ENCODE data around the gene BAK1. TPM values are rescaled to one million over a fixed set of nuclear protein-coding genes. Genes with fewer than 3 reads are reported as not detected.
"Not testable (repeated sequence)": the region's sequence is repeated elsewhere in the genome, so short reads cannot be mapped to it uniquely, and the experiment has no call there.

BAK1 gene
- total RNA-seq, 2 donors from 2014 or later: 13.8 to 14.0 TPM

DNA sequence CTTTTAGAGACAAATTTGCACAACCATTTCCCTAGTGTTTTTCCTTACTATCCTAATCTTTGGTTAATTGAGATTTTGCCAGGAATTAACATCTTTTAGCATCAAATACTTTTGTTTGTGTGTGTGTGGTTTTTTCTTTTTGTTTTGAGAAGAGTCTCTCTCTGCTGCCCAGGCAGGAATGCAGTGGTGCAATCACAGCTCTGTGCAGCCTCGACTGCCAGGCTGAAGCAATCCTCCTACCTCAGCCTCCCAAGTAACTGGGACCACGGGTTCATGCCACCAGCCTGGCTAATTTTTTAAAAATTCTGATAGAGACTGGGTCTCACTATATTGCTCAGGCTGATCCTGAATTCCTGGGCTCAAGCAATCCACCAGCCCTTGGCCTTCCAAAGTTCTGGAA, 28.5 kb downstream of the BAK1 start:
- DNase-seq (ENCODE audit: low spot score): no peak
- TF ChIP-seq, protein P1, sequence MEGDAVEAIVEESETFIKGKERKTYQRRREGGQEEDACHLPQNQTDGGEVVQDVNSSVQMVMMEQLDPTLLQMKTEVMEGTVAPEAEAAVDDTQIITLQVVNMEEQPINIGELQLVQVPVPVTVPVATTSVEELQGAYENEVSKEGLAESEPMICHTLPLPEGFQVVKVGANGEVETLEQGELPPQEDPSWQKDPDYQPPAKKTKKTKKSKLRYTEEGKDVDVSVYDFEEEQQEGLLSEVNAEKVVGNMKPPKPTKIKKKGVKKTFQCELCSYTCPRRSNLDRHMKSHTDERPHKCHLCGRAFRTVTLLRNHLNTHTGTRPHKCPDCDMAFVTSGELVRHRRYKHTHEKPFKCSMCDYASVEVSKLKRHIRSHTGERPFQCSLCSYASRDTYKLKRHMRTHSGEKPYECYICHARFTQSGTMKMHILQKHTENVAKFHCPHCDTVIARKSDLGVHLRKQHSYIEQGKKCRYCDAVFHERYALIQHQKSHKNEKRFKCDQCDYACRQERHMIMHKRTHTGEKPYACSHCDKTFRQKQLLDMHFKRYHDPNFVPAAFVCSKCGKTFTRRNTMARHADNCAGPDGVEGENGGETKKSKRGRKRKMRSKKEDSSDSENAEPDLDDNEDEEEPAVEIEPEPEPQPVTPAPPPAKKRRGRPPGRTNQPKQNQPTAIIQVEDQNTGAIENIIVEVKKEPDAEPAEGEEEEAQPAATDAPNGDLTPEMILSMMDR (IDR thresholded peaks at IDR 0.05): no peak
- H3K27ac ChIP-seq: no peak overlapping the region
- no peaks in the 10 kb centered on the region for H3K36me3 ChIP-seq
- no peaks in the 10 kb centered on the region for H3K4me1 ChIP-seq (ENCODE audit: control insufficient read depth in 1 of 2, low read depth in 2 of 2)
- no peaks in the 10 kb centered on the region for H3K27me3 ChIP-seq (replicated peaks; ENCODE audit: insufficient read depth)
- no peaks in the 10 kb centered on the region for H3K9me3 ChIP-seq
- no peak overlapping the region for H3K4me3 ChIP-seq
- ATAC-seq (ENCODE audit: insufficient number of reproducible peaks, low FRiP score, low read depth): no peak

DNA sequence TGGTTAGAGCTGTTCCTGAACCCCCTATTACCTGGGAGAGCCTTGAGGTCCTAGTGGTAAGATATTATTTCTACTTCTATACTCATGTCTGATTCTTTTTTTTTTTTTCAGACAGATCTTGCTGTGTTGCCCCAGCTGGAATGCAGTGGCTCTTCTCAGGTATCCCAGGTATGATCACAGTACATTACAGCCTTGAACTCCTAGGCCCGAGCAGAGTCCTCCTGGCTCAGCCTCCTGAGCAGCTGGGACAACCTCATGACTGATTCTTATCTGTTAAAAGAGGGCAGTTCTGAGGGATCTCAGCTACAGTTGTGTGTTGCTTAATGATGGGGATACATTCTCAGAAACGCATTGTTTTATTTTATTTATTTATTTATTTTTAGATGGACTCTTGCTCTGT, 30.2 kb downstream of the BAK1 start:
- DNase-seq (ENCODE audit: low spot score) (no peak), ATAC-seq (ENCODE audit: insufficient number of reproducible peaks, low FRiP score, low read depth) (no peak)
- Histone ChIP-seq H3K27ac (no peak overlapping the region), H3K9me3 (no peaks in the 10 kb centered on the region), H3K27me3 (replicated peaks; ENCODE audit: insufficient read depth) (no peaks in the 10 kb centered on the region), H3K4me1 (ENCODE audit: control insufficient read depth in 1 of 2, low read depth in 2 of 2) (no peaks in the 10 kb centered on the region), H3K36me3 (no peaks in the 10 kb centered on the region), H3K4me3 (no peak overlapping the region)
- TF ChIP-seq, protein P1 (IDR thresholded peaks at IDR 0.05): no peak

DNA sequence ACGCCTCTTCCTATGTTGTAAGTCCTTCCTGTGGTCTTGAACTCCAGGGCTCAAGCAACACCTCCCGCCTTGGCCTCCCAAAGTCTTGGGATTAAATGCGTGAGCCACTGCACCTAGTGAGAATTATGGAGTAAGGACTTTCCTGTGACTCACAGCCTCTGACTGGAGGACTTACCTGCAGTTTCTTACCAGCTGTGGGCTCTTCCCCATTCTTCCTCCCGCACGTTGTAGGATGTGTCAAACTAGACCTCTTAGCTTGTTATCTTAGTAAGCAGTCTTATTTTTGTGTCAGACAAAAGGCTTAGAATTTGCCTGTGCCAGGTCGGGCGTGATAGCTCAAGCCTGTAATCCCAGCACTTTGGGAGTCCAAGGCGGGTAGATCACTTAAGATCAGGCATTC, 30.9 kb downstream of the BAK1 start:
- no peak overlapping the region for H3K27ac ChIP-seq
- no peaks in the 10 kb centered on the region for H3K9me3 ChIP-seq
- ATAC-seq (ENCODE audit: insufficient number of reproducible peaks, low FRiP score, low read depth) (no peak), DNase-seq (ENCODE audit: low spot score) (no peak)
- no peaks in the 10 kb centered on the region for H3K27me3 ChIP-seq (replicated peaks; ENCODE audit: insufficient read depth)
- H3K36me3 ChIP-seq: no peaks in the 10 kb centered on the region
- TF ChIP-seq, protein P1 (IDR thresholded peaks at IDR 0.05): no peak
- H3K4me1 ChIP-seq (ENCODE audit: control insufficient read depth in 1 of 2, low read depth in 2 of 2): no peaks in the 10 kb centered on the region
- H3K4me3 ChIP-seq: no peak overlapping the region

DNA sequence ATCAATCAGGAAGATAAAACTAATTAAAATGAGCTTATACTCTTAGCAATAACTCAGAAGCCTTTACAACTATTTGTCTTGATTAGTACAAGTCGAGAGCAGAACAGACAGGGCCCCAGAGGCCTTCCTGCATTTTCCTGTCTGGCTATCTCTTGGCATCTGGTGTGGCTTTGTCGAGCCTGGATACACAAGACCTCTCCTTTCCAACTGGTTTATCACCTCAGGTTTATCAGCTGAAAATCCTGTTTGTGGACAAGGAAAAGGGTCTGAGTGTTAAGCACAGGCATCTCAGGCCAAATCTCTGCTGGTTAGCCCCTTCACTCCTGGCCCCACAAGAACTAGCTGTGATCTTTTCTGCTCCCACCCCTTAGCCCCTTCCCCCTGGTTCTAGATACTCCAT, 32.6 kb downstream of the BAK1 start:
- H3K4me3 ChIP-seq: no peak overlapping the region
- no peak for ATAC-seq (ENCODE audit: insufficient number of reproducible peaks, low FRiP score, low read depth)
- H3K4me1 ChIP-seq (ENCODE audit: control insufficient read depth in 1 of 2, low read depth in 2 of 2): no peaks in the 10 kb centered on the region
- no peak overlapping the region for H3K27ac ChIP-seq
- no peaks in the 10 kb centered on the region for H3K27me3 ChIP-seq (replicated peaks; ENCODE audit: insufficient read depth)
- DNase-seq (ENCODE audit: low spot score): no peak
- no peaks in the 10 kb centered on the region for H3K36me3 ChIP-seq
- TF ChIP-seq, protein P1 (IDR thresholded peaks at IDR 0.05): no peak
- no peaks in the 10 kb centered on the region for H3K9me3 ChIP-seq

DNA sequence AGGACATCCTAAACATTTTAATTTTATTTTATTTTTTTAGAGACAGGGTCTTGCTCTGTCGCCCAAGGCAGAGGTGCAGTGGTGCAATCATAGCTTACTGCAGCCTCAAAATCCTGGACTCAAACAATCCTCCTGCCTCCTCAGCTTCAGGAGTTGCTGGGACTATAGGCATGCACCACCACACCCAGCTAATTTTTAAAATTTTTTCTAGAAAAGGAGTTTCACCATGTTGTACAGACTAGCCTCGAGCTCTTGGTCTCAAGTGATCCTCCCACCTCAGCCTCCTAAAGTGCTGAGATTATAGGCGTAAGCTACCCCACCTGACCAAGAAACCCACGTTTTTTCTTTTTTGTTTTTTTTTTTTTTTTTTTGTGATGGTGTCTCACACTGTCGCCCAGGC, 33.3 kb downstream of the BAK1 start:
- no peak overlapping the region for H3K27ac ChIP-seq
- H3K4me3 ChIP-seq: no peak overlapping the region
- H3K4me1 ChIP-seq (ENCODE audit: control insufficient read depth in 1 of 2, low read depth in 2 of 2): no peaks in the 10 kb centered on the region
- ATAC-seq (ENCODE audit: insufficient number of reproducible peaks, low FRiP score, low read depth) (no peak), DNase-seq (ENCODE audit: low spot score) (no peak)
- no peaks in the 10 kb centered on the region for H3K27me3 ChIP-seq (replicated peaks; ENCODE audit: insufficient read depth)
- TF ChIP-seq, protein P1 (IDR thresholded peaks at IDR 0.05): no peak
- no peaks in the 10 kb centered on the region for H3K36me3 ChIP-seq
- no peaks in the 10 kb centered on the region for H3K9me3 ChIP-seq

DNA sequence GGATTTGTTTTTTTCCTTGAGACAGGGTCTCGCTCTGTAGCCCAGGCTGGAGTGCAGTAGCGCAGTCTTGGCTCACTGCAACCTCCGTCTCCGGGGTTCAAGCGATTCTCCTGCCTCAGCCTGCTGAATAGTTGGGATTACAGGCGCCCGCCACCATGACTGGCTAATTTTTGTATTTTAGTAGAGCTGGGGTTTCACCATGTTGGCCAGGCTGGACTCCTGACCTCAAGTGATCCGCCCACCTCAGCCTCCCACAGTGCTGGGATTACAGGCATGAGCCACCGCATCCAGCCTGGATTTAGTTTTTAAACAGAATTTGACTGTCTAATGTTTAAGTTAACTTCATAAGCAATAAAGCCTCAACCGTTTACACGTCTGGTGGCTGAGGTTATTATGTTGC, 34.8 kb downstream of the BAK1 start:
- DNase-seq (ENCODE audit: low spot score); H3K27me3 ChIP-seq (replicated peaks; ENCODE audit: insufficient read depth); H3K4me1 ChIP-seq (ENCODE audit: control insufficient read depth in 1 of 2, low read depth in 2 of 2); H3K9me3 ChIP-seq; H3K36me3 ChIP-seq; ATAC-seq (ENCODE audit: insufficient number of reproducible peaks, low FRiP score, low read depth); H3K27ac ChIP-seq; H3K4me3 ChIP-seq: not testable (repeated sequence)

All from thoracic aorta (tissue), 2 donors.